ENCODE data around the gene TTPAL. TPM values are rescaled to one million over a fixed set of nuclear protein-coding genes. Genes with fewer than 3 reads are reported as not detected.

Gene TTPAL
- total RNA-seq, 2 experiments from 2014 or later = 18.1 to 18.6 TPM

GRCh38 chr20:44494681-44495080, 19.0 kb downstream of the TTPAL start:
- Mint-ChIP-seq H3K36me3 (peaks cover 50% of the 10 kb centered on the region), H3K9me3 (no peaks in the 10 kb centered on the region), H3K27me3 (no peaks in the 10 kb centered on the region), H3K4me3 (no peak overlapping the region), H3K27ac (peak overlapping the region; percentile 88), H3K4me1 (ENCODE audit: low read depth) (peaks cover 55% of the 10 kb centered on the region)
- intact Hi-C loops (cut with micrococcal nuclease) = loop anchor here (1.0 to 10.0 kb wide), 3 partner anchors 18 to 280 kb away; partner anchors contain the start of gene OSER1
- POLR2A ChIA-PET = interaction anchor here (1.5 kb wide), 1 partner anchor 9 kb away, joined by 4 read pairs; no protein-coding TSS in a partner anchor
- DNase-seq = no peak
- CTCF ChIA-PET = interaction anchor here (1.7 to 2.2 kb wide), 2 partner anchors 19 to 115 kb away, joined by 5 to 7 read pairs; partner anchors contain the start of gene TTPAL

- no peak for DNase-seq
- intact Hi-C loops (cut with micrococcal nuclease) = loop anchor here (1.0 to 10.0 kb wide), 3 partner anchors 19 to 280 kb away; partner anchors contain the start of gene OSER1
- H3K27me3 Mint-ChIP-seq = no peaks in the 10 kb centered on the region
- H3K9me3 Mint-ChIP-seq = no peaks in the 10 kb centered on the region
- no peak overlapping the region for H3K4me3 Mint-ChIP-seq
- H3K27ac Mint-ChIP-seq = peak overlapping the region; percentile 88
- CTCF ChIA-PET = interaction anchor here (1.7 to 2.2 kb wide), 2 partner anchors 20 to 115 kb away, joined by 5 to 7 read pairs; partner anchors contain the start of gene TTPAL
- peaks cover 47% of the 10 kb centered on the region for H3K36me3 Mint-ChIP-seq
- peaks cover 49% of the 10 kb centered on the region for H3K4me1 Mint-ChIP-seq (ENCODE audit: low read depth)
- POLR2A ChIA-PET = interaction anchor here (1.5 kb wide), 1 partner anchor 8 kb away, joined by 4 read pairs; no protein-coding TSS in a partner anchor
These were observed 19.6 kb downstream of the TTPAL start for GRCh38 chr20:44495257-44495656.

DNA sequence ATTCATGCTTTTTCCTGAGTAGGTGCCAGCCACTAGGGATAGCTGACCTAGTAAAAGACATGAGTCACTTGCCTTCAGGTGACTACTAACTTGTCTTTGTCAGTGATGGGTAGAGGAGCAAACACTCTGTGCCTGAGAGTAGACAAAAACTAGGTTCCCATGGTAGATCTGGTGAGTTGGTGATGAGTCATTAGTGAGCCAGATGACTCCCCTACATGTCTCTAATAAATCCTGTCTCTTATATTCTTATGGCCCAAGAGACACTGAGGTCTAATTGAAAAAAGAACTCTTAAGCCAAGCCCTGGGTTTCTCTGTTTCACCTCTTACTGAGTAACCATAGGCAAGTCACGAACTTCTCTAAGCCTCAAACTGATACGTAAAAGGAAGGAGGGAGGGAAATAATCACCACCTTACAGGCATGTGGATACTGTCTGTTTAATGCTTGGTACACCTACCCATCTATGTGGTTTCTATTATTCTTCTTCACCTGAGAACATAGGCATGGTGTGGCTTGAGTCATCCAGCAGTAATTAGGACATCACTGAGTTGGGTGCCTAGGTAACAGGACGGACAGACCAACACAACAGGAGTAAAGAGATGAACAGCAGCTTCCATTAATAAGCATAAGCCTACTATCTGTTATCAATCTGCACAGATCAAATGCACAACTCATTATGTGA, 20.3 kb downstream of the TTPAL start:
- intact Hi-C loops (cut with micrococcal nuclease) = loop anchor here (1.0 to 10.0 kb wide), 3 partner anchors 20 to 281 kb away; partner anchors contain the start of gene OSER1
- ChIA-PET CTCF (interaction anchor here (1.7 to 2.2 kb wide), 2 partner anchors 20 to 114 kb away, joined by 5 to 7 read pairs; partner anchors contain the start of gene TTPAL), POLR2A (no interaction called here)
- Mint-ChIP-seq H3K4me1 (ENCODE audit: low read depth) (peaks cover 47% of the 10 kb centered on the region), H3K9me3 (no peaks in the 10 kb centered on the region), H3K27me3 (no peaks in the 10 kb centered on the region), H3K4me3 (no peak overlapping the region), H3K36me3 (peaks cover 50% of the 10 kb centered on the region), H3K27ac (peak overlapping the region; percentile 88)
- DNase-seq = no peak

- CTCF ChIA-PET = no interaction called here
- H3K4me3 Mint-ChIP-seq = no peak overlapping the region
- H3K27me3 Mint-ChIP-seq = no peaks in the 10 kb centered on the region
- H3K27ac Mint-ChIP-seq = peak overlapping the region; percentile 88
- H3K4me1 Mint-ChIP-seq (ENCODE audit: low read depth) = peaks cover 39% of the 10 kb centered on the region
- no peaks in the 10 kb centered on the region for H3K9me3 Mint-ChIP-seq
- intact Hi-C loops (cut with micrococcal nuclease) = loop anchor here (1.0 to 10.0 kb wide), 3 partner anchors 25 to 282 kb away; partner anchors contain the start of genes OSER1 and SERINC3
- DNase-seq = peak; percentile 78
- POLR2A ChIA-PET = interaction anchor here (0.6 to 0.9 kb wide), 2 partner anchors 121 to 146 kb away, joined by 3 read pairs; no protein-coding TSS in a partner anchor
- peaks cover 50% of the 10 kb centered on the region for H3K36me3 Mint-ChIP-seq
These were observed 21.3 kb downstream of the TTPAL start for GRCh38 chr20:44496976-44497375.

DNA sequence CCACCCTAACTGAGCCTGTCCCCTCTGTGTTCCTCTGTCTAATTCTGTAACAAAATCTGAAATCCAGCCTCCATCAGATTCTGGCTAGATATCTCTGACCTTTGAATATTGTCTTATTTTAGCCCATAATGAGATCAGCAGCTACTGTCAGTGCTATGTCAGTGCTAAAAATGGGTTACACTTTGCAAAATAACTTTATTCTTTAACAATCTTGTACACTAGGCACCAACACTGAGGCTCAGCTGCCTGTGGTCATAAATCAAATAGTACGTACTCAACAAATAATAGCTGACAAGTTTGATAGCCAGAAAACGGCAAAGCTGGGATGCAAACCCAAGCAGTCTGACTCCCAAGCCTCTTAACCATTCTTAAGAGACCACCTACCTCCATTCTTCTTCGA, 22.1 kb downstream of the TTPAL start:
- no peak for DNase-seq
- Mint-ChIP-seq H3K36me3 (peaks cover 46% of the 10 kb centered on the region), H3K27ac (peak overlapping the region; percentile 39), H3K4me1 (ENCODE audit: low read depth) (peaks cover 39% of the 10 kb centered on the region), H3K27me3 (no peaks in the 10 kb centered on the region), H3K4me3 (no peak overlapping the region), H3K9me3 (no peaks in the 10 kb centered on the region)
- CTCF ChIA-PET = no interaction called here
- POLR2A ChIA-PET = no interaction called here
- intact Hi-C loops (cut with micrococcal nuclease) = loop anchor here (1.0 to 10.0 kb wide), 3 partner anchors 25 to 283 kb away; partner anchors contain the start of genes OSER1 and SERINC3

GRCh38 chr20:44500221-44500620, 24.5 kb downstream of the TTPAL start:
- Mint-ChIP-seq H3K27ac (no peak overlapping the region), H3K36me3 (peaks cover 45% of the 10 kb centered on the region), H3K9me3 (no peaks in the 10 kb centered on the region), H3K27me3 (no peaks in the 10 kb centered on the region), H3K4me3 (no peak overlapping the region), H3K4me1 (ENCODE audit: low read depth) (peaks cover 26% of the 10 kb centered on the region)
- ChIA-PET CTCF (no interaction called here), POLR2A (interaction anchor here (0.8 kb wide), 1 partner anchor 21 kb away, joined by 3 read pairs; no protein-coding TSS in a partner anchor)
- no peak for DNase-seq
- intact Hi-C loops (cut with micrococcal nuclease) = no loop called here

DNA sequence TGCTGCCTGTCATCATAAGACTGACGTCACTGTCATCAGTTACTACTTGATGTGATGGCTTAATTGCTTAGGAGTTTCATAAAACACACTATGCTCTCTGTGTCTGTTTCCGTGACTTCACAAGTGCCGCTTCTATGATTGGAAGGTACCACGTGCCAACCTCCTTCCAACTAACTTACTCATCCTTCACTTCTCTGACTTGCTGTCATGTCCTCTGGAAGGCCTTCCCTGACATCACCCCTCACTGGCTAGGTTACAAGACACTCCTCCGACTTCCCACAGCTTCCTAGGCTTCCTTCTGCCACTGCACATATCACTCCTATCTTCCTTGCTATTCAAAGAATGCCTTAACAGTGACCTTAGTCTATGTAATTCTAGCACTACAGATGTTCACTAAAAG, 25.8 kb downstream of the TTPAL start:
- Mint-ChIP-seq H3K9me3 (no peaks in the 10 kb centered on the region), H3K4me1 (ENCODE audit: low read depth) (peaks cover 14% of the 10 kb centered on the region), H3K4me3 (no peak overlapping the region), H3K36me3 (peaks cover 35% of the 10 kb centered on the region), H3K27me3 (no peaks in the 10 kb centered on the region), H3K27ac (peak overlapping the region; percentile 3)
- DNase-seq = no peak
- intact Hi-C loops (cut with micrococcal nuclease) = no loop called here
- CTCF ChIA-PET = no interaction called here
- POLR2A ChIA-PET = no interaction called here

- Mint-ChIP-seq H3K9me3 (no peaks in the 10 kb centered on the region), H3K27ac (no peak overlapping the region)
- CTCF ChIA-PET = interaction anchor here (1.0 to 1.5 kb wide), 3 partner anchors 19 to 107 kb away, joined by 3 read pairs; partner anchors contain the start of gene SERINC3
These were observed 27.3 kb downstream of the TTPAL start for GRCh38 chr20:44502968-44503367.

GRCh38 chr20:44504402-44505307, 29.0 kb downstream of the TTPAL start:
- H3K36me3 Mint-ChIP-seq = peaks cover 36% of the 10 kb centered on the region
- H3K9me3 Mint-ChIP-seq = no peaks in the 10 kb centered on the region
- no peak for DNase-seq
- CTCF ChIA-PET = interaction anchor here (1.4 kb wide), 1 partner anchor 105 kb away, joined by 3 read pairs; no protein-coding TSS in a partner anchor
- no peak overlapping the region for H3K4me3 Mint-ChIP-seq
- intact Hi-C loops (cut with micrococcal nuclease) = no loop called here
- H3K27ac Mint-ChIP-seq = no peak overlapping the region
- peaks cover 3% of the 10 kb centered on the region for H3K4me1 Mint-ChIP-seq (ENCODE audit: low read depth)
- POLR2A ChIA-PET = interaction anchor here (1.4 kb wide), 1 partner anchor 10 kb away, joined by 4 read pairs; no protein-coding TSS in a partner anchor
- no peaks in the 10 kb centered on the region for H3K27me3 Mint-ChIP-seq

More at GRCh38 chr20:44502968-44503367, 27.3 kb downstream of the TTPAL start:
- POLR2A ChIA-PET = interaction anchor here (1.4 kb wide), 1 partner anchor 8 kb away, joined by 4 read pairs; no protein-coding TSS in a partner anchor
- H3K4me3 Mint-ChIP-seq = no peak overlapping the region
- H3K4me1 Mint-ChIP-seq (ENCODE audit: low read depth) = peaks cover 2% of the 10 kb centered on the region
- DNase-seq = no peak
- H3K27me3 Mint-ChIP-seq = no peaks in the 10 kb centered on the region
- peaks cover 32% of the 10 kb centered on the region for H3K36me3 Mint-ChIP-seq
- intact Hi-C loops (cut with micrococcal nuclease) = no loop called here

DNA sequence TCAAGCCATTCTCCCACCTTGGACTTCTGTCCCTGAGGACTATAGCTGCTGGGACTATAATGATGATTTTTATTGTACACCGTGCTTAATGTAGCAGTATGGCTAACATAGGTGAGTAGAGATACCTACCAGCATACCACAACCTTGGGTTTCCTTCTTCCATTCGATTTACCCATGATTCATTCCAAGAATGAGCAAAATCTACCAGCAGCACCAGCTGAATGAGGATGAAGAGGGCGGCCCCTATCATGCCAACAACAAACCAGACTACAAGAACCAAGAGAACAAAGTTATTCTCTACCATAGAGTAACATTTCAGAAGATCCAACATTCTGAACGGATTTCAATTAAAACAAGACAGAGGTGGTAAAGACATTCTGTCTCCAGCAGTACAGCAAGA, 34.1 kb downstream of the TTPAL start:
- CTCF ChIA-PET = interaction anchor here (1.3 to 1.8 kb wide), 2 partner anchors 12 to 101 kb away, joined by 3 to 4 read pairs; partner anchors contain the start of gene SERINC3

GRCh38 chr20:44513871-44514270, 38.2 kb downstream of the TTPAL start:
- CTCF ChIA-PET = no interaction called here
- DNase-seq = no peak
- Mint-ChIP-seq H3K27ac (no peak overlapping the region), H3K27me3 (no peaks in the 10 kb centered on the region), H3K4me1 (ENCODE audit: low read depth) (peaks cover 38% of the 10 kb centered on the region), H3K36me3 (peaks cover 23% of the 10 kb centered on the region), H3K4me3 (no peak overlapping the region), H3K9me3 (no peaks in the 10 kb centered on the region)
- intact Hi-C loops (cut with micrococcal nuclease) = no loop called here
- POLR2A ChIA-PET = no interaction called here

More for the DNA sequence above, 34.1 kb downstream of the TTPAL start:
- Mint-ChIP-seq H3K9me3 (no peaks in the 10 kb centered on the region), H3K27me3 (no peaks in the 10 kb centered on the region), H3K36me3 (peaks cover 34% of the 10 kb centered on the region), H3K27ac (peak overlapping the region; percentile 3), H3K4me1 (ENCODE audit: low read depth) (peaks cover 15% of the 10 kb centered on the region), H3K4me3 (no peak overlapping the region)
- intact Hi-C loops (cut with micrococcal nuclease) = no loop called here
- DNase-seq = no peak
- POLR2A ChIA-PET = interaction anchor here (0.8 to 0.9 kb wide), 2 partner anchors 11 to 12 kb away, joined by 3 to 4 read pairs; partner anchors contain the start of gene SERINC3

Measured in activated CD4-positive, alpha-beta memory T cell treated with anti-CD3 and anti-CD28 coated beads for 36 hours (primary cell).